Anterior cingulate cortex (tissue), 58 donors: ENCODE results near the gene AGMO.

Experiments used
- DNase-seq, 58 donors: peaks; one replicate each; lab custom pipeline; 2025; lab: John Stamatoyannopoulos, UW

Gene AGMO

DNA sequence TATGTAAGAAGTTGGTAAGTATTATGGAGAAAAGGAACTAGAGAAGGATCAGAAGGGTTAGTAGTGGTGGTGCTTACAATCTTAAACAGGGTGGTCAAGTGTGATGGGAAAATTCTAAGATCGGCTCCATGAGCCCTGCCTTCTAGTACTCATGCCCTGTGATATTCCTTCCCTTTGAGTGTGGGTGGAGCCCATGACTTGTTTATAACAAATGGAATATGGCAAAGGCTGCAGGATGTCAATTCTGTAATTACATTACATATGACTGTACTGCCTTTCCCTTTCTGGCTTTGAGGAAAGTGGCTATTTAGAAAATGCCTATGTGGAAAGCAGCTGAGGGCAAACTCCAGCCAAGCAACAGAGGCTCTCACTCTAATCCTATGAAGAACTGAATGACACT is 309.6 kb downstream of the AGMO start:
- no peak for DNase-seq

DNA sequence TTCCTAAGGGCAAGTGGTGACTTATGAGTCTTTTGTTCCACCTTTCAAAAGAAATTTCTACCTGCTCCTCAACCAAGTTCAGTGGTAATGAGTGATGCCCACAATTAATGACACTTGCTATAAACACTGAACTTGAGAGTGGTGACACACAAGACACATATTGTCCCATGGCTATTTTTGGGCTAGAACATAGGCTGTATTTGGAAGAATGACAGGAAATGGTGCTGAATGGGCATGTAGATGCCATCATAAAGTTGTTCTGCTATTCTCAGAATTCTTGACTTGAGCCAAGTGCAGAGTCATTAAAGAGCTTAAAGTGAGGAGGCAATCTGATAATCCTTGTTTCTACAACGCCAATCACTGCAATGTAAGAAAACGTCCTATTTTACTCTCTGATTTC is 313.3 kb downstream of the AGMO start:
- DNase-seq, result no peak

DNA sequence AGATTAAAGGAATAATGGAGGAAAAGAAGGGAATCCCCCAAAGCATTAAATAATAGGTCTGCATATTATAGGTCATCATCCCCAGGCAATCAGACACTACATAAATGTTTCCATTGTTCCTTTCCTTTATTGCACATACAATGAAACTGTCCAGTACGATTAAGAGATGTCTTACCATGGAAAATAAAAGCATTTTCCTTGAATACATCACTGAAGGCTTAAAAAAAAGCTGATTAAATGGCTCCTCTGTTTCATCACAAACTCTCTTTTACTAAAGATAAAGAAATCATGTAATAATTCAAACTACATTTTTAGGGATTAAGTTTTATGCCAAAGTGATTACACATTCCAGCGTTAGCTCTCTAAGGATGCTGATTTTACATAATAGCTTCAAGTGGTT is 316.0 kb downstream of the AGMO start:
- no peak for DNase-seq

DNA sequence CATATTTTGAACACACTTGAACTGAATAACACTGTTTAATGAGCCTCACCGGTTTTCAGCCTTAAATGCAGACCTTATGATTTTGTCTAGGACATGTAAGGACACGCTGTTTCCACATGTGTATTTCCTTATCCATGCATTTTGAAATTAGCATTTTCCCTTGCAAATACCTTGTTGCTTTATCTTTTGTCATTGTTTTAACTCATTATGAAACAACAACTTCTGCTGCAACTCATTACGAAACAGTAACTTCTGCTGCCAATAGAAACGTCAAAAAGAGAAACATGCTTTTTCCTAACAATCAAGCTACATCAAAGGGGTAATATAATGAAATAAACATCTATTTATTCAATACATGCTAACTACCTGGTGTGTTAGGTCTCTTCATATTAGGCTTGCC is 322.0 kb downstream of the AGMO start:
- no peak for DNase-seq

DNA sequence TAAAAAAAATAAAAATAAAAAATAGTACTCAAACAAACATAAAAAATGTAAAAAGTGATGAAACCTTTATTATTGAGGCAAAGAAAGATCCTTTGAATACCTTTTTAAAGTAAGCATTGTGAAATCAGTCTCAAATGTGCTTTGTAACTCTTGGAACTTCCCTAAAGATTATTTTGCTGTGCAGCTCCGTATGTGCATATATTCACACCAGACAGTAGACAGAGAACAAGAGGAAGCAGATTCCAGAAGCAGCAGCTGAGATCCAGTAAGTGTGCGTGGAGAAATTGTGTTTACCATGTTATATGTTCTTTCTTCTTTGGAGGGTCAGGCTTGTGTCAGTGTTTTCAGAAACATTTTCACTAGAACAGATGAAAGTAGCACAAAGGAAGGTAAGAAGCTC is 324.9 kb downstream of the AGMO start:
- no peak for DNase-seq

DNA sequence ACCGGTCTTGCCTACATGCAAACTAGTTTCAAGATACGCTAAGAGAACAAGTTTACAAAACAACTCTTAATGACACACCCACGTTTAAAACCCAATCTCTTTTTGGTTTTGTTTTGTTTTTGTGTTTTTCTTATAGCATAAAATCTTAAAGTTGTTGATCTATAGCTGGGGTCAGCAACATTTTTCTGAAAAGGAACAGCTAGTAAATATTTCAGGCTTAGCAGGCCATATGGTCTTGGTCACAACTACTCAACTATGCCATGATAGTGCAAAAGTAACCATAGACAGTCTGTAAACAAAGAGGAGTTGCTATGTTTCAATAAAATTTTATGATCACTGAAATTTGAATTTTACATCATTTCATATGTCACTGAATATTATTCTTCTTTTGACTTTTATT is 327.4 kb downstream of the AGMO start:
- DNase-seq, result no peak

DNA sequence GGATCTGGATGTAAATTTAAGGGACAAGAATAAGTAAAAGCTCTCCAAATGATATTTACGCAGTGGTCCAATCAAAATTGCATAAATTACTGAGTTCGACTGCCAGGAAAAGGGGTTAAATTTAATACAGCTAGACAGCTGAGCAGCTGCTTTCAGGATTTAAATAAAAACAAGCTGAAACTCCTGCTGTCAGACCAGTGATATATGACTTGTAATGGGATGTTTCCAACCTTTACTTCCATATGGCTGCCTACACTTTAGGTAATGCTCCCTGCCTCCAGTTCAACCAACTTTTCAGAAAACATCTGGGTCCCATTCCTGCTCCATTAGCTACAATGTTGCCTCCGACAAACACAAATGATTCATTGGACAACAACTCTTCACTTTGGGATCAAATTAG is 333.0 kb downstream of the AGMO start:
- no peak for DNase-seq

DNA sequence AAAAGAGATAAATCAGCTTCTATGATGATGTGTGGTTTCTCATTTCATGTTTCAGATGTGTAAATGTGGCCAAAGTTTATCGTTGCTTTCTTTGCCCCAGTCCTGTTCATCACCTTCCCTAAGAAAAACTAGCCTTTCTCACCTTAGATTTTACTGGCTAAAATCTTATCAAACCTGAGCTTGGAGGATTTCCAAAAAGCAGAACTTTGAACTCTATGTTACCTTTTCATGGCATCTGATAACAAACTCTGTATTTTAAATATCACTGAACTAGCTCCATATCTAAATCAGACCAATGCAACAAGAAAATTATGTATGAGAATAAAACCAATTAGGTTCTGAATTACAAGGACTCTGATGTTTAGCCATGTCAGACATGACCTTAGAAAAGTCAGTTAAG is 335.8 kb downstream of the AGMO start:
- DNase-seq, result no peak

DNA sequence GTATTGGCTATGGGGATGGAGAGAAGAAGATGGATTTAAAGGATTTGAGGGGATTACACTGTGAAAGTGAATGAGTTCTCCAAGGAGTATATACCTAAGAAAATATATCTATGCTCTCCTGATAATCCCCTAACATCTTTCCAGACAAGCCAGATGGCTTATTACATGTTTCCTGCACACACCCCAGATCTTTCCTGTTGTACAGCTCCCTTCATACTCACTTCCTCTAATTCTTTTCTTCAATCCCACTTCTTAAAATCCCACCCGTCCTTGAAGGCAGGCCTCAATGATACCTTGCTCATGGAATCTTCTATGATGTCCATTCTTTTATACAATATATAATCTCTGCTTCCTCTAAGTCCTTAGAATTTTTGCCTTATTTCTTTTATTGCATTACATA is 342.1 kb downstream of the AGMO start:
- DNase-seq, result no peak

DNA sequence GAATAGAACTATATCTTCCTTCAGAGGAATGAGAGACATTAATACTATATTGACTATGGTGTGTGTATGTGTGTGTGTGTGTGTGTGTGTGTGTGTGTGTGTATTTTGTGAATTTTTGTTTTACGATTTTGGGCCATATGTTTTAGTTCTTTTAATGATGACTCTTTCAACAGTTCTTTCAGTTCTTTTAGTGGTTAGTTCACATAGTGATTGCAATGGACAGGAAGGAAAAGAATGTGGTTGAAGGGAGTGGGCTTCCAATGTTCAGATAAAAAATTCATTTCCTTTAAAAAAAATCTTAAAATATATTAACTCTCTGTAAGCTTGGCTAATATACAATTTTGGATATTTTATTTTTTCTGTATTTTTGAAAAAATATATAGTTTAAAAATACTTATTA is 343.6 kb downstream of the AGMO start:
- no peak for DNase-seq

DNA sequence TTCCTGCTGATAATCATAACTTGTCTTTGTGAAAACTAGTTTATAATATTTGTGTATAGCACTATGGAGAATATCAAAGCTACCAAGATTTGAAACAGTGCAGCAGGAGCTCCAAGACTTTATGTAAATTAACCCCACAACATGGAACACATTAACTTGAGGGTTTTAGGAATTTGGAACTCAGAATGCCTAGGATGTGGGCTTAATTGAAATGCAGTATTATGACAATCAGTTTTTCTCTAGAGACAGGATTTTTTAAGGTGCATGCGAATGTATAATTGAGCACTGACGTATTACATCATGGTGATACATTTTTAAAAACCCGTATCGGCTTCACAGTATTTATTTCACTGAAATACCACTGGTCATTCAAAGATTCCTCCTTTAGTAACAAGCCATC is 346.2 kb downstream of the AGMO start:
- DNase-seq, result no peak

DNA sequence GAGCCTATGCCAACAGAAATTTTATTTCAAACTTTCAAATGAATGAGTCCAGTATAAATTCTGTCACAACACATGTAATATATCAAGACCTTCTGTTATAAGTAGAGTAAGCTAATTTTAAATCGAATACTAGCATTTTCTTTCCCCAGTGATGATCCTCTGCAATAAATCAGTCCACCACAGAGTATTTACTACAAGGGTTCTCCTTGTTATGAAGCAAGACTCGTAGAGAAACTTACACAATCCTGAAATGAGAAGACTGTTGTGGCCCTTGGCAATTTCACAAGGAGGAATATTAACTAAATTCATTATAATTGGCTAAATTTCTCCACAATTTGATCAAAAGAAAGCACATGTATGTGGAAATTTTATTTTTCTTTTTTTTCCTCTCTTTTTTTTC is 346.8 kb downstream of the AGMO start:
- no peak for DNase-seq

DNA sequence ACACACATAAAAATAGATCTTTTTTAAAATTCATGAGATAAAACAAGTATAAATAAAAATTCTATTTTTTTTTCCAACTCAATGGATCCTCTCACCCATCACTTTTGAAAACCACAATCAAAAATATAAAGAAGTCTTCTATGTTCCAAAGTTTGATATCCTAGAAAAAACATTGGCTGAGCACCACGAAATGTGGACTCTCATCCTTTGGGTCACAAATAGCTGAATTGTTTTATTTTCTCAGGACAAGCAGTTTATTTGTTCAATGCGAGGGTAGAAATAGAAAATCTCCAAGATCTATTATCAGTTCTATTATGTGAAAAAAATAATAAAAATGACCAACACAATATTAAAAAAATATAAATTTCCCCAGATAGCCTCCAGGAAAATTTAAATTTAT is 348.7 kb downstream of the AGMO start:
- no peak for DNase-seq

DNA sequence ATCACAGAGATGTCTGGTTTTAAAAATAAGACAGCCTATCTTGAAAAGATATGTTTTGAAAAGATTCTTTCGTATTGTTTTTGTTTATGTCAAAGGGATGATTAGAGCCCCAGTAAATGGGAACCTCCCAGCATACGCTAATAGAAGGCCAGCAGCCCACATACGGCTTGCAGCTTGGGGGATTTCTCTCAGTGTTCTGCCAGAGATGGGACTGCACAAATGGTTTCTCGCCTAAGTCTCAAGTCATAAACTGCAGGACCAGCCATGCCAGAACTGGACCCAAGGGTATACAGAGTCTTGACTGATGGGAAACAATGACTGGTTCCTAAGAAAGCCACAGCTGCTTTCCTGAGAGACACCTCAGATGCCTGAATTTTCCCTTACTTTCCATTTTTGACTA is 352.4 kb downstream of the AGMO start:
- DNase-seq, result no peak

DNA sequence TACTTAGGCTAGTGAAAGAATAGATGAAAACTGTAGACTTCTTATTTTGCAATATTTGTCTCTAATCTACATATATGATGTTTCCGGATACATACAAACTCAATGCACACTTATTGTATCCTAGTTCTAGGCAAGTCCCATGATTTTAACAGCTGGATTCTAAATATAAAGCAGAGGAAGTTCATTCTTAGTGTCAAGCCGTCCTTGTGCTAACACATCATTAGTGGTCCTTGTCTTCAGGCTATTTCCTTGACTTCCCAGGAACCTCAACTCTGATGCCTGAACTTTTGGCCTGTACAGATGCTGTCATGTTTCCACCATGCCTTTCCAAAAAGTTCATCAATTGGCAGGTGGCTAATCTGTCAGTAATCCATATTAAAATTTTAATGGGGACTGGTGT is 357.4 kb downstream of the AGMO start:
- no peak for DNase-seq

DNA sequence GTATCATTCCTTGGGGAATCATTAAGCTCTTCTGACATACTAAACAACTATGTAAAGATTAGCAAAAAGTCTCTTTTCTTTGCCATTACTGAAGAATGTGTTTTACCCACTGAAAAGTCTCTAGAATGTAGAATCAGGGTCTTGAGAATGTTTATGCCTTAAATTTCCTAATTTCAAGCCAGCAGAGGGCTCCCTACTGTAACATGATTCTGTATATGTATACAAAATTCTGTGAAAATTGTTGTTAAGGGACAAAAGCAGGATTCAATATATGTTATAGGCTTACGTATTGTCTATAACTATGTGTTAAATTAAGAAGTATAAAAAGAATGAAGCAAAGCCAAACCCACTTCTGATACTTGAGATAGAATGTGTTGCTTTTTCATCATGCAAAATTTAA is 362.3 kb downstream of the AGMO start:
- DNase-seq, result no peak

DNA sequence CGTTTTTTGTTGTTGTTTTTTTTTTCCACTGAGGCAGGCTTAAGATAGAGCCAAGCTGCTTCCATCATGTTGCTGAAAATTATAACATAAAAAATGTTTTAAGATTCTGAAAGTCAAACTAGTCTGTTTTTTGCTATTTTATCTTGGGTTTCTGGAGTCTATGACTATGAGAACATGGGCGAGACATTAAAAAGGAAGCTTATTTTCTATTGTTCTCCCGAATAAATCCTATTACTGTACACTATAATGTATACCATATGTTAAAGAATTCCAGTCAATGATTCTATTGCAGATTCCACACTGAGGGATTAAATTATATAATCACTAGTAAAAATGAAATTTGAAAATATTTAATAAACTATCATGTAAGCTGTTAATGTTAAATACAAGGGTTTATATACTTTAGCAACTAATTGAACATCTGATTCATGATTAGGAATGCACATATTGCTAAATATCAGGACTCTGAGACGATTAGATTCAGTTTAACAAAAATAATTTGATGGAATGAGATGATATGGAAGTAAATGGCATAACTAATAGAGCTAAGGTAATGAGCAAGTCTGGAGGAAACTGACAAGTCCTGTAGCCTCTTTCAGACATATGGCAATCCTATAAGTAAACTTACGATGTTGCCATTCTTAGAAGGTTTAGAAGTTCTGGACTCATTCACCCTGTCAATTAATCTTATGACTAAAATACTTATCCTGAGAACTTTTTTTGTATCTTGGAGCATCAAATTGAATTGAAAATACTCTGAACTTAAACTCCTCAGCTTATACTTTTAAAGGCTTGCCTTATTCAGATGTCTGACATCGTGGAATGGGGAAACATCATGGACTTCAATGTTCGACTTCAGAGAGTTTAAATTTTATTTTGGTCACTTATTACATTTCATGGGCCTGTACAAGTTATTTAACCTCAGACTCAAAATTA is 364.5 kb downstream of the AGMO start:
- no peak for DNase-seq

DNA sequence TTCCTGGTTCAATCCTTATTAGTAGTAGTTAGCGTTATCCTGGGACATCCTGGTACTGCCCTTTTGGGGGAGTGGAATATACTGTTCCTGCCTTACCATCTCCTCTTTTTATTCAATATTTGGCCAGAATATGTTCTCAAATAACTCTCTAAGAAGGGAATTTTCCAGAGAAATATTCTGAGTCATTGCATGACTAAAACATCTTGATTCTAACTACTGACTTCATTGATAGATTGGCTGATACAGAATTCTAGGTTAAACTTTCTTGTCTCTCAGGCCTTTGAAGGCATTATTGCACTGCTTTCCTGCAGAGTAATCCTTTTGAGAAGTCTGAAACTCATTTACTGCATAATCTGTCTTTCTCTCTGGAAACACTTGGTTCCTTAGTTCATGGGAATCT is 383.8 kb downstream of the AGMO start:
- DNase-seq, result no peak

DNA sequence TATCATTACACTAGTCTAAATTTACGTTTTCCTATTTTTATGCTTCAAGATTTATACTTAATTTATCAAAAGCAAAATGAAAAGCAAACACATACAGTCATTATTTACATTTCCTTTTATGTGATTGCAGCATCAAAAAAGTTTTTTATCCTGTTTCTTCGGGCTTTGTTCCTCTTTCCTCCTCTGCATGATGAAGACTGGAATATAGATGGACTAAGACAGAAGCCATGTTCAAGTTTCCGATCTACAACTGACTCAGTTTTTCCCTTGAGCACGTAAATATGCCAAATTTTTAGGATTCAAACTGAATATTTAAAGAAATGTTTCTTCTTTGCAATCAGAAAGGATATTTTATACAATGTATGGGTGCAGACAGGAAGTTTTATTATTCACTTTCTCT is 385.7 kb downstream of the AGMO start:
- no peak for DNase-seq

DNA sequence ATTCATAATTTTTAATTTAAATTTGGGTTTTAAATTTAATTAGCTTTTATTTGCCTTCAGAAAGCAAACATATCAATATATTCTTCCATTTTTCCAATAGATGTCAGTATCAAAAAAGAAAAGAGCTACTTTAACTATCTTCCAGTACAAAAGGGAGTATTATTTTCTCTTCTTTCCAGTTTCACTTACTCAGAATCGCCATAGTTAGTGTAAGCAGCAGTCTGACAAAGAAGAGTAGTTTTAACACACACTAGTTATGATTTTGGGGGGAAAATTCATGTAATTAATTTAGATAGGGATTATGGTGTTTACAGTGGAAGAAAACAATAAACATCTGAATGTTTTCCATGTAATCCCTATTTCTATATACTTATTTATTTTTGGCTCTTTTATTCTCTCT is 386.7 kb downstream of the AGMO start:
- DNase-seq, result no peak

DNA sequence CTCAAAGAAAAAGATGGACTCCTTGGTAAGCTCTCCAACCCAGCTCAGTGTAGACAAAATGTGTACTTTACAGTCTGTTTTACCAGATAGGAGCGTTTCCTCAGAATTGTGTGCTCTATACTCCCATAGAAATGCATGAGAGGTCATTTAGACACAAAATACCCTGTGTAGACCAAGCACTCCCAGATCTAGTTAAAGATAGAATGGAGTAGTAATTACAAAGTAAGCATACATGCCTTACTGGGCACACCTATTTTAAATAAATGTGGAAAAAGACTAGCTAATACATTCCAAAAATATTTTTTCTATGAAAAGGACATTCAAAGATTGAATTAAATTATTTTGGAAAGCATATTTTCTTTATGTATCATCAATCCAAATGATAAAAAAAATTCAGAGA is 387.3 kb downstream of the AGMO start:
- DNase-seq, result no peak

DNA sequence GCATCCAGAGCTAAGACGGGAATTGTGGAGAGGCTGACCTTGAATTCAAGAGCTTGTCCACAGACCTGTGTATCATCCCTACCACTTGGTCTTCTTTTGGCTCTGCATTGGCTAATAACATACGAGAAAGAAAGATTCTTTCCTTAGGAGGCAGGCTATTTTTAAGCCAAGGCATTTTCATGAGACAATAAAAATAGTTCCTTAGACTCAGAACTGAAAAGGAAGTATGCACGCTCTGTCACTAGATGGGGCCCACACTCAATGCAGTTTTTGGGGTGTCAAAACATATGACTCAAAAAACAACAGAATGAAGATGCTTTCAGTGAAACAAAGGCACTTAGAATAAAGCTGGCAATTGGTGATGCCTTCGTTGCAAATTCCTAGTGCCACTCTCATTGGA is 393.3 kb downstream of the AGMO start:
- no peak for DNase-seq

DNA sequence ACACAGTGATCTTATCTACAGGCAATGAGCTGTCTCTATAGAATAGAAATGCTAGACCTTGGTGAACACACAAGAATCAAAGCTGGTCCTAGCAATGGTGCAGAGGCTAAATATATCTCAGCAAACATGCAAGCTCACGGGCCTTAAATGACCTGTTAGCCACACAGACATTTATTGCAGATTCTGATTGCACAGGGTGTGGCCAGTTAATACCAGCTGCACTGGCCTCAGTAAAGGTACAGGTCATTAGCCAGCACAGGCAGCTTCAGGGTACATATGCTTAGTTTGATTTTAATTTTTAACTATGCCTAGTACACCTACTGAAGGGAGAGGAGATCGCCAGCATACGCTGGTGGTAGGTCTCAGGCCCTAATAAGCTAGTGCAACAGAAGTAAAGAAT is 393.9 kb downstream of the AGMO start:
- no peak for DNase-seq
